Activated B cell treated with CpG ODN at 0.5 μM for 24 hours (primary cell): Measurements from ENCODE around the gene TAC4. TPM values are rescaled to one million over a fixed set of nuclear protein-coding genes. Genes with fewer than 3 reads are reported as not detected.
A peak's percentile ranks its signal among the peaks of the same experiment; 100 is the strongest.

ENCODE experiments used
- ATAC-seq: fragments of 200-7000 bp; cut with Tn5 transposase; one replicate; pipeline ENCODE4 v1.10.0; 2021; ENCODE audit warnings: low read depth, mild to moderate bottlenecking, moderate library complexity
- CTCF ChIA-PET: fragments of 350-600 bp; sonication (Branson Sonifier 250); formaldehyde crosslinking; loops from one replicate; lab custom pipeline; 2021; ENCODE audit warnings: antibody characterized with exemption; lab: Charles Lee
- POLR2A ChIA-PET: fragments of 350-600 bp; sonication (Branson Sonifier 250); formaldehyde crosslinking; loops from one replicate; lab custom pipeline; 2021; ENCODE audit warnings: antibody characterized with exemption; lab: Charles Lee
- DNase-seq: peaks from one replicate; pipeline ENCODE4 v3.0.0; 2022
- H3K27ac Mint-ChIP-seq: one replicate; pipeline ENCODE4 v1.8.0; 2020; ENCODE audit warnings: mixed read lengths
- H3K27me3 Mint-ChIP-seq: one replicate; pipeline ENCODE4 v1.8.0; 2021; ENCODE audit warnings: mixed read lengths
- H3K36me3 Mint-ChIP-seq: one replicate; pipeline ENCODE4 v1.8.0; 2021; ENCODE audit warnings: low read depth, mixed read lengths
- H3K4me1 Mint-ChIP-seq: one replicate; pipeline ENCODE4 v1.8.0; 2021; ENCODE audit warnings: mixed read lengths
- H3K4me3 Mint-ChIP-seq: one replicate; pipeline ENCODE4 v1.8.0; 2020; ENCODE audit warnings: mild to moderate bottlenecking, mixed read lengths
- H3K9me3 Mint-ChIP-seq: one replicate; pipeline ENCODE4 v1.8.0; 2020; ENCODE audit warnings: mixed read lengths
- CTCF ChIP-seq: fragments of 200-600 bp; IDR thresholded peaks from one replicate; pipeline ENCODE4 v1.8.0; 2022; ENCODE audit warnings: antibody characterized with exemption, mild to moderate bottlenecking
- intact Hi-C: fragments of 100-400 bp; cut with micrococcal nuclease; formaldehyde crosslinking; loops from one replicate; pipeline ENCODE4 v1.15.1; 2024
- total RNA-seq: library from RNA; stranded (reverse); gene quantifications from 2 replicates; pipeline ENCODE4 v1.2.3, GENCODE V29; 2022

Gene TAC4
- total RNA-seq, 1 donor from 2014 or later: not detected

DNA sequence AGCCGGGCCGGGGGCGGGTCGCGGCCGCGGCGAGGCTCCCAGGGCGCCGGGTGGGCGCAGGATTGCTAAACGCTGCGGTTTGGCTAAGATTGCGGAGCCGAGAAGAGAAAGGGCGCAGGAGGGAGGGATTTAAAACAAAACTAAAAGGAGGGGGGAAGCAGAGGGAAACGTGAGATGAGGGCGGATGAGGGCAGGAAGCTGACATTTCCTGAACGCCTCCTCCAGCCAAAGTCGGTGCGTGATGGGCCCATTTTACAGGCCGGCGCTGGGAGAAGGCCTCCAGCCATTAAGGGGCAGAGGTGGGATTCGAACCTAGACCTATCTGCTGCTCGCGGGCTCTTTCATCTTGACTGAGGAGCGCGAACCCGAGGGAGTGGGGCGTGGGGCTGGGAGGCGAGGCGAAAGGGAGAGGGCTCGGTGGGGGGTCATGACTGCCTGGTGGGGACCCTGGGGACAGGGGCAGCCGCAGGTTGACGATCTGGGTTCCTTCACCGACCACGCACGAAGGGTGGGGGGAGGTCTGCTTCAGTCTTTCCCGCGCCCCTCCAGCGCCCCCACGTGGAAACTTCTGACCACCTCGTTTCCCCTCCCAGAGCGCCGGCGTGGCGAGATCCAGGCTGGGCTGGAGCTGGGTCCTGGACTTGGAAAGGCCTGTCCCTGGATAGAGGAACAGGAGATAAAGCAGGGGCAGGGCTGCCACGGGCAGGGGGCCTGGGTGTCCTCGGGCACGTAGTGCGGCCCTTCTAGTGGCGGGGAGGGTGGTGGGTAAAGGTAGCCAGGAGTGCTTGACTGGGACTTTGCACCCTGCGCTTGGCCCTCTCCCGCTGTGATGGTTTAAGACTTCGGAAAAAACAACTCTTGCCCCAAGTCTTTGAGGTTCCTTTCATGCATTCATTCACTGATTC is 3.8 kb upstream of the TAC4 start:
- Mint-ChIP-seq H3K4me3 (peak overlapping the region; percentile 87), H3K36me3 (no peaks in the 10 kb centered on the region), H3K27me3 (peaks cover 14% of the 10 kb centered on the region), H3K9me3 (no peaks in the 10 kb centered on the region), H3K27ac (no peak overlapping the region), H3K4me1 (peaks cover 12% of the 10 kb centered on the region)
- DNase-seq (peak; percentile 55), ATAC-seq (peak; percentile 65)
- ChIA-PET CTCF (interaction anchor here (0.8 kb wide), 2 partner anchors 9 to 146 kb away, joined by 3 to 4 read pairs; no protein-coding TSS in a partner anchor), POLR2A (interaction anchor here (0.6 to 1.4 kb wide), 3 partner anchors 282 to 495 kb away, joined by 3 to 4 read pairs (median 3); no protein-coding TSS in a partner anchor)
- no peak for TF ChIP-seq CTCF
- intact Hi-C loops: loop anchor here (1.0 kb wide), 1 partner anchor 283 kb away; no protein-coding TSS in a partner anchor

GRCh38 chr17:49850772-49851386 is 3.0 kb upstream of the TAC4 start:
- POLR2A ChIA-PET: interaction anchor here (1.4 kb wide), 1 partner anchor 281 kb away, joined by 3 read pairs; no protein-coding TSS in a partner anchor
- Mint-ChIP-seq H3K27me3 (peaks cover 14% of the 10 kb centered on the region), H3K4me1 (peaks cover 12% of the 10 kb centered on the region), H3K36me3 (no peaks in the 10 kb centered on the region), H3K4me3 (peak overlapping the region; percentile 85), H3K27ac (no peak overlapping the region), H3K9me3 (no peaks in the 10 kb centered on the region)
- no peak for TF ChIP-seq CTCF
- CTCF ChIA-PET: interaction anchor here (0.8 kb wide), 1 partner anchor 147 kb away, joined by 4 read pairs; no protein-coding TSS in a partner anchor
- intact Hi-C loops: loop anchor here (1.0 kb wide), 1 partner anchor 283 kb away; no protein-coding TSS in a partner anchor
- ATAC-seq: no peak
- no peak for DNase-seq

DNA sequence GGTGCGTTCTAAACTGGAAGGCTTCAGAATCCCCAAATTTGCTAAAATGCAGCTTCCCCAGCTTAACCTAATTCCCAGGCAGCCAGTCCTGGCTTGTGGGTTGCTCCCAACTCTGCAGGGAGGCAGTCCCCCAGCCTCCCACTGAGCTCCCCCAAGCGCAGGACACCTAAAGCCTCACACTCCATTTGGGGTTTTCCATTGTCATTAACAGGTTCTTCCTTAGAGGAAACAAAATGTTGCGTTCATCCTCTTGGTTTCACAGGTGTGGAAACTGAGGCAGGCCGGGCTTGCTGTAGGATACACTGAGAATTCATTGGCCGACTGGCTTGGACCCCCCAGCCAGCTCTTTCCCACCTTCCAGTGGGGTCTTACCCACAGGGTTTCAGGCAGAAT is 2.3 kb upstream of the TAC4 start:
- POLR2A ChIA-PET: no interaction called here
- DNase-seq: no peak
- H3K4me1 Mint-ChIP-seq: peaks cover 12% of the 10 kb centered on the region
- peak overlapping the region; percentile 85 for H3K4me3 Mint-ChIP-seq
- intact Hi-C loops: no loop called here
- no peak overlapping the region for H3K27ac Mint-ChIP-seq
- CTCF ChIA-PET: interaction anchor here (0.6 to 1.2 kb wide), 2 partner anchors 148 to 302 kb away, joined by 3 read pairs; no protein-coding TSS in a partner anchor
- no peak for TF ChIP-seq CTCF
- no peak for ATAC-seq
- peaks cover 12% of the 10 kb centered on the region for H3K27me3 Mint-ChIP-seq
- H3K36me3 Mint-ChIP-seq: no peaks in the 10 kb centered on the region
- H3K9me3 Mint-ChIP-seq: no peaks in the 10 kb centered on the region

DNA sequence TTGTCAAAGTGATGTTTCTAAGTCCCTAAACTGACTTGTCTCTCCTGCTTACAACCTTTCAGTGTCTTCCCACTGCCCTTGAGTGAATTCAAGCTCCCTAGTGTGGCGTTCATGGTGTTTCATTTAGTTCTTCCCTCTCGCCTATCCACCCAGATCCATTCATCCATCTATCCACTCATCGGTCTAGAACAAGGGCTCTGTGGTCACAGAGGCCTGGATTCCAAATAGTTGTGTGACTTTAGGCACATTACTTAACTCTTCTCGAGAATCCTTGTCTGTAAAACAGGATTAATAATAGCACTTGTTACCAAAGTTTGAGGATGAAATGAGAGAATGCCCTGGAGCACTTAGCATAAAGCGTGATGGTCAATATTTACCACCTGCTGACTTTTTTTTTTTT is 870 bp upstream of the TAC4 start:
- Mint-ChIP-seq H3K4me3 (no peak overlapping the region), H3K36me3 (no peaks in the 10 kb centered on the region), H3K27me3 (peaks cover 3% of the 10 kb centered on the region), H3K4me1 (peaks cover 12% of the 10 kb centered on the region), H3K27ac (no peak overlapping the region), H3K9me3 (no peaks in the 10 kb centered on the region)
- CTCF ChIA-PET: no interaction called here
- intact Hi-C loops: no loop called here
- POLR2A ChIA-PET: no interaction called here
- no peak for TF ChIP-seq CTCF
- ATAC-seq (no peak), DNase-seq (no peak)
